ENCODE results near the gene SERPINC1. TPM values are rescaled to one million over a fixed set of nuclear protein-coding genes. Genes with fewer than 3 reads are reported as not detected.

Gene SERPINC1
- total and polyA plus RNA-seq, 9 of the 15 experiments (the other 6 are each of a cell fraction or from before 2014, with no cell fraction given) = 0.07 to 1.2 (median 0.50) TPM

DNA sequence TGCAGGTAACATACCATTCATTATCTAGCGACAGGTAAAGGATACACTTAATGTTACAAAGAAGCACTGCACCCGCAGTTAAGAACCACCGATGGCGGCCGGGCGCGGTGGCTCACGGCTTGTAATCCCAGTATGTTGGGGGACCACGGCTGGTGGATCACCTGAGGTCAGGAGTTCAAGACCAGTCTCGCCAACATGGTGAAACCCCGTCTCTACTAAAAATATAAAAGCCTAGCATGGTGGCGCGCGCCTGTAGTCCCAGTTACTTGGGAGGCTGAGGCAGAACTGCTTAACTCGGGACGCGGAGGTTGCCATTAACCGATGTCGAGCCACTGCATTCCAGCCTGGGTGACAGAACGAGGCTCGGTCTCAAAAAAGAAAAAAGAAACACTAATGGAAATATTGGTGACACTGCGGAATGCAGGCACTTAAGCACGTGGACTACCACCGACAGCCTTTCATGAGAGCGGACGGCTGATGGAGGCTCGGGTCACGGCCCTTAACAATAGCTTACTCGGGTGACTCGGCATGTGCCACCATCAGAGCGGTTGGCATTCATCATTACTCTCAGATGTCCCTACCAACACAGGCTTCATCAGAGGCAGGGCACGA lies 49.9 kb downstream of the SERPINC1 start (continued):
- TF ChIP-seq, protein P1, sequence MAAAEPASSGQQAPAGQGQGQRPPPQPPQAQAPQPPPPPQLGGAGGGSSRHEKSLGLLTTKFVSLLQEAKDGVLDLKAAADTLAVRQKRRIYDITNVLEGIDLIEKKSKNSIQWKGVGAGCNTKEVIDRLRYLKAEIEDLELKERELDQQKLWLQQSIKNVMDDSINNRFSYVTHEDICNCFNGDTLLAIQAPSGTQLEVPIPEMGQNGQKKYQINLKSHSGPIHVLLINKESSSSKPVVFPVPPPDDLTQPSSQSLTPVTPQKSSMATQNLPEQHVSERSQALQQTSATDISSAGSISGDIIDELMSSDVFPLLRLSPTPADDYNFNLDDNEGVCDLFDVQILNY (CRISPR knock-in tag; IDR thresholded peaks at IDR 0.05) = no peak
- TF ChIP-seq, protein P2, sequence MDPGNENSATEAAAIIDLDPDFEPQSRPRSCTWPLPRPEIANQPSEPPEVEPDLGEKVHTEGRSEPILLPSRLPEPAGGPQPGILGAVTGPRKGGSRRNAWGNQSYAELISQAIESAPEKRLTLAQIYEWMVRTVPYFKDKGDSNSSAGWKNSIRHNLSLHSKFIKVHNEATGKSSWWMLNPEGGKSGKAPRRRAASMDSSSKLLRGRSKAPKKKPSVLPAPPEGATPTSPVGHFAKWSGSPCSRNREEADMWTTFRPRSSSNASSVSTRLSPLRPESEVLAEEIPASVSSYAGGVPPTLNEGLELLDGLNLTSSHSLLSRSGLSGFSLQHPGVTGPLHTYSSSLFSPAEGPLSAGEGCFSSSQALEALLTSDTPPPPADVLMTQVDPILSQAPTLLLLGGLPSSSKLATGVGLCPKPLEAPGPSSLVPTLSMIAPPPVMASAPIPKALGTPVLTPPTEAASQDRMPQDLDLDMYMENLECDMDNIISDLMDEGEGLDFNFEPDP (CRISPR knock-in tag; IDR thresholded peaks at IDR 0.05) = no peak
- no peak for TF ChIP-seq ZNF347 (CRISPR knock-in tag; IDR thresholded peaks at IDR 0.05; ENCODE audit: low read depth)
- TF ChIP-seq ZFP30 (CRISPR knock-in tag; IDR thresholded peaks at IDR 0.05; ENCODE audit: borderline replicate concordance) = no peak
- no peak for TF ChIP-seq NR2C1 (IDR thresholded peaks at IDR 0.05)
- TF ChIP-seq NR2C1 (tag; IDR thresholded peaks at IDR 0.05) = no peak
- TF ChIP-seq ZNF41 (CRISPR knock-in tag; conservative IDR thresholded peaks at IDR 0.05) = no peak
- TF ChIP-seq SAFB (IDR thresholded peaks at IDR 0.05; ENCODE audit: borderline replicate concordance, low read depth, low read length) = no peak
- no peak for TF ChIP-seq TBP (optimal IDR thresholded peaks at IDR 0.05; ENCODE audit: low read depth, low read length)
- TF ChIP-seq, protein P3, sequence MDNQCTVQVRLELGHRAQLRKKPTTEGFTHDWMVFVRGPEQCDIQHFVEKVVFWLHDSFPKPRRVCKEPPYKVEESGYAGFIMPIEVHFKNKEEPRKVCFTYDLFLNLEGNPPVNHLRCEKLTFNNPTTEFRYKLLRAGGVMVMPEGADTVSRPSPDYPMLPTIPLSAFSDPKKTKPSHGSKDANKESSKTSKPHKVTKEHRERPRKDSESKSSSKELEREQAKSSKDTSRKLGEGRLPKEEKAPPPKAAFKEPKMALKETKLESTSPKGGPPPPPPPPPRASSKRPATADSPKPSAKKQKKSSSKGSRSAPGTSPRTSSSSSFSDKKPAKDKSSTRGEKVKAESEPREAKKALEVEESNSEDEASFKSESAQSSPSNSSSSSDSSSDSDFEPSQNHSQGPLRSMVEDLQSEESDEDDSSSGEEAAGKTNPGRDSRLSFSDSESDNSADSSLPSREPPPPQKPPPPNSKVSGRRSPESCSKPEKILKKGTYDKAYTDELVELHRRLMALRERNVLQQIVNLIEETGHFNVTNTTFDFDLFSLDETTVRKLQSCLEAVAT (IDR thresholded peaks at IDR 0.05) = no peak
- no peak for TF ChIP-seq ZNF717 (CRISPR knock-in tag; IDR thresholded peaks at IDR 0.05)
- no peak for TF ChIP-seq CREM (IDR thresholded peaks at IDR 0.05; ENCODE audit: low read depth)
- no peak; a peak in 1 of 4 replicates for TF ChIP-seq HDAC1 (IDR thresholded peaks at IDR 0.05)
- TF ChIP-seq, protein P4, sequence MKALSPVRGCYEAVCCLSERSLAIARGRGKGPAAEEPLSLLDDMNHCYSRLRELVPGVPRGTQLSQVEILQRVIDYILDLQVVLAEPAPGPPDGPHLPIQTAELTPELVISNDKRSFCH (CRISPR knock-in tag; IDR thresholded peaks at IDR 0.05) = no peak
- TF ChIP-seq, protein P4 (tag; IDR thresholded peaks at IDR 0.05) = no peak; the same call in 1 of the 2 replicates
- no peak for TF ChIP-seq HEY1 (CRISPR knock-in tag; IDR thresholded peaks at IDR 0.05; ENCODE audit: borderline replicate concordance)
- TF ChIP-seq, protein P5, sequence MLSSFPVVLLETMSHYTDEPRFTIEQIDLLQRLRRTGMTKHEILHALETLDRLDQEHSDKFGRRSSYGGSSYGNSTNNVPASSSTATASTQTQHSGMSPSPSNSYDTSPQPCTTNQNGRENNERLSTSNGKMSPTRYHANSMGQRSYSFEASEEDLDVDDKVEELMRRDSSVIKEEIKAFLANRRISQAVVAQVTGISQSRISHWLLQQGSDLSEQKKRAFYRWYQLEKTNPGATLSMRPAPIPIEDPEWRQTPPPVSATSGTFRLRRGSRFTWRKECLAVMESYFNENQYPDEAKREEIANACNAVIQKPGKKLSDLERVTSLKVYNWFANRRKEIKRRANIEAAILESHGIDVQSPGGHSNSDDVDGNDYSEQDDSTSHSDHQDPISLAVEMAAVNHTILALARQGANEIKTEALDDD (IDR thresholded peaks at IDR 0.05) = no peak
- TF ChIP-seq, protein P6, sequence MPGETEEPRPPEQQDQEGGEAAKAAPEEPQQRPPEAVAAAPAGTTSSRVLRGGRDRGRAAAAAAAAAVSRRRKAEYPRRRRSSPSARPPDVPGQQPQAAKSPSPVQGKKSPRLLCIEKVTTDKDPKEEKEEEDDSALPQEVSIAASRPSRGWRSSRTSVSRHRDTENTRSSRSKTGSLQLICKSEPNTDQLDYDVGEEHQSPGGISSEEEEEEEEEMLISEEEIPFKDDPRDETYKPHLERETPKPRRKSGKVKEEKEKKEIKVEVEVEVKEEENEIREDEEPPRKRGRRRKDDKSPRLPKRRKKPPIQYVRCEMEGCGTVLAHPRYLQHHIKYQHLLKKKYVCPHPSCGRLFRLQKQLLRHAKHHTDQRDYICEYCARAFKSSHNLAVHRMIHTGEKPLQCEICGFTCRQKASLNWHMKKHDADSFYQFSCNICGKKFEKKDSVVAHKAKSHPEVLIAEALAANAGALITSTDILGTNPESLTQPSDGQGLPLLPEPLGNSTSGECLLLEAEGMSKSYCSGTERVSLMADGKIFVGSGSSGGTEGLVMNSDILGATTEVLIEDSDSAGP (CRISPR knock-in tag; IDR thresholded peaks at IDR 0.05) = no peak
- no peak for TF ChIP-seq CTBP1 (IDR thresholded peaks at IDR 0.05; ENCODE audit: borderline replicate concordance)
- TF ChIP-seq SIRT6 (IDR thresholded peaks at IDR 0.05; ENCODE audit: low read depth, low read length) = no peak
- TF ChIP-seq ZNF561 (CRISPR knock-in tag; conservative IDR thresholded peaks at IDR 0.05) = no peak
- no peak for TF ChIP-seq RBM17 (IDR thresholded peaks at IDR 0.05; ENCODE audit: borderline replicate concordance, low read depth, low read length)
- TF ChIP-seq ZNF431 (CRISPR knock-in tag; IDR thresholded peaks at IDR 0.05) = 0 out of 2 replicates have a peak, but pooled peaks have one; percentile 15

Data from K562 (cell line).